Mesenteric fat pad (tissue), 1 donor: ENCODE results near the gene MOB3A. TPM values are rescaled to one million over a fixed set of nuclear protein-coding genes. Genes with fewer than 3 reads are reported as not detected.

Experiments
- DNase-seq: peaks from one replicate; pipeline ENCODE4 v3.0.0-alpha.2; 2020; ENCODE audit warnings: low spot score
- total RNA-seq: library from RNA; stranded (reverse); fragmentation: NEBNext Ultra II Directional; extraction: Animal tissue kit (Norgen Biotek cat#: 25700); gene quantifications from one replicate; pipeline ENCODE4 v1.2.1, GENCODE V29; 2021
- donor health status: DM: yes; HTN: yes; CAD: no.

Gene MOB3A
- total RNA-seq, 1 donor from 2014 or later: 79.4 TPM

DNA sequence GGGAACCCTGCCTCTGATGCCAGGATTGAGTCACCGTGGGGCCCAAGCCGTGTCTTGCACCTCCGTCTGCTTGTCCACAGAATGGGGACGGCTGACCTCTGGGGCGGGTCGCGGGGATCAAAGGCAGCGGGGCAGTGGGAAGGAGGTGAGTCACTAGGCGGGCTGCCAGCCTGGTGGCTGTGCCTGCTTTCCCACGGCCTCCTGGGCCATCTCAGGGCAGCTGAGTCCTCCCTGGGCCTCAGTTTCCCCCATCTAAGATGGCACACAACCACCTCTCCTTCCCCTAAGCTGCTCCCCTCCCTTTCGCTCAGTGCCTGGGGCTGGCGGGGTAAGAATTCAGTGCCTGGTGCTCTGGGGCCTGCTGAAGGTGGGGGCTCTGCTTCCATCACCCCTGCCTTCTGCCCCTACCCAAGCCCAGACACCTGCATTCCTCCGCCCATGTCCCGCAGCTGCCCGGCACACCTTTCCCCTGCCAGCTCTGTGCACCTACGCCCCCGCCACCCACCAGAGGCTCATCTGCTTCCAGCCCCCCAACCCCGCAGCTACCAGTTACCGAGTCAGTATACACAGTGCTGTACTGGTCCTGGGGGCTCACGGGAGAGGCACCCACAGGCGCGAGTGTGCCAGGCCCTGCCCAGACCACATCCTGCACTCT is 48.5 kb downstream of the MOB3A start:
- DNase-seq: no peak

DNA sequence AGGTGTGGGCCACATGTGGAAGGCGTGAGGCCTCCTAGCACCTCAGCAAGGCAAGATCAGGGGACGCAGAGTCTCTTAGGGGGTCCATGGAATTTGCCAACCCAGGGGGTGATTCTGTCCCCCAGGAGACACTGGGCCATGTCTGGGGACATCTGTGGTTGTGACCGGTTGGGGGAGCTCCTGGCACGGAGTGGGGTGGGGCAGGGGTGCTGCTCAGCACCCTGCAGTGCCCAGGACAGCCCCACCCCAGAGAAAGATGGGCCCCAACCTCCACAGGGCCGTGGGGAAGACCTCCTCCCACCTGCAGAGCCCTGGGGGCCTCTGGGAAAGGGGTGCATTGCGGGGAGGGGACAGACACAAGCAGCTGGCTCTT is 49.1 kb downstream of the MOB3A start:
- no peak for DNase-seq

DNA sequence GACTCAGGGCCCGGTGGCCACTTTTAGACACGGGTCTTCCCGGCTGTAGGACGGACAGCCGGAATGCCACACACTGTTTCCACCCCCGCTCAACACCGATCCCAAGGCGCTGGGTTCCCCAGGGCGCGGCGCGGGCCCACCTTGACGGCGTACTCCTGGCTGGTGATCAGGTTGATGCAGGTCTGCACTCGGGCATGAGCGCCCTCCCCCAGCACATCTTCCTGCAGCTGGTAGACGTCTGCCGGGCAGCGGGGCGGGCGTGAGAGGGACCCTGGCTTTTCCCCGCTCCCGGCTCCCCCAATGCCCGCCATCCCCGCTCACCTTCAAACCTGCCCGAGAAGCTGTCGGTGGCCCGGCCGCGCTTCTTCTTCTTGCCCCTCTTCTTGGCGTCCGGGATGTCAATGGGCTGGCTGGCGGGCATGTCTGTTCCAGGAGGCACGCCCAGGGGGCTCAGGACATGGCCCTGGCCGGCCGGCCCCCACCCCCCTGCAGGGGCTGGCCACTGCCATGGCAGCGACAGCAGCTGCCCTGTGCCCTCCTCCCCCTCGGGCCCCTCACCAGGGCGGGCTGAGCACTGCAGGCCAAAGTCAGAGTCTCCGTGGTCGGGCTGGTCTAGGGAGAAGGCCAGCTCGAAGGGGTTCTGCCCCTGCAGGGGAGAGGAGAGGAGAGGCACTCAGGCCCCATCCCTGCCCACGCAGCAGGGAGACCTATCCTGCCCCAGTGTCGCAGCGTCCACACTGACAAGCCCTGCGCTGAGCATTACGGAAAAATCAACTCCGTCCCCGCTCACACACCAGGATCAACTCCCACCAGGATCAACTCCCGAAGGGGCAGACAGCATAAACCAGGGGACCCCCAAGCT is 49.8 kb downstream of the MOB3A start:
- no peak for DNase-seq

DNA sequence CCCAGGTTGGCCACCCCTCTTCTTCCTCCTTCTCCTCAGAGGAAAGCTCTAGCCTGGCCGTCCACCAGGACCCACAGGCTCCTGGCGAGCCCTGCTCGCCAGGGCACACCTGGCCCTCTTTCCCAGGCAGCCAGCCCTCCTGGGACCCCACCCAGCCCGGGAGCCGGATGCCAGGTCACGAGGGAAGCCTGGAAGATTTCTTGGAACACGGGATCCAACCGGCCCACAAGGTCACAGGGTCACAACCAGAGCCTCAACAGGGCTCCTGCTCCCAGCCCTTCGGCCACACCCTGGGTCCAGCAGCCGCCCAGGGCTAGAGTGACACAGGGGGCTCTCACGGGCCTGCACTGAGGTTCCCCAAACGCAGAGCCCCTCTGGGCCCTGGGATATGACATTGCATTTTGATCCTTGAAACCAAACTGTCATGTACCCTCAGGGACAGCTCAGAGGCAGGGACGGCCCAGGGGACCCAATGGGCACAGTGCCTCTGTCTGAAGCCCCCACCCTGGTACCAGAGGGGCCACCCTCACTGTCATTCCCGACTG is 50.6 kb downstream of the MOB3A start:
- no peak for DNase-seq

DNA sequence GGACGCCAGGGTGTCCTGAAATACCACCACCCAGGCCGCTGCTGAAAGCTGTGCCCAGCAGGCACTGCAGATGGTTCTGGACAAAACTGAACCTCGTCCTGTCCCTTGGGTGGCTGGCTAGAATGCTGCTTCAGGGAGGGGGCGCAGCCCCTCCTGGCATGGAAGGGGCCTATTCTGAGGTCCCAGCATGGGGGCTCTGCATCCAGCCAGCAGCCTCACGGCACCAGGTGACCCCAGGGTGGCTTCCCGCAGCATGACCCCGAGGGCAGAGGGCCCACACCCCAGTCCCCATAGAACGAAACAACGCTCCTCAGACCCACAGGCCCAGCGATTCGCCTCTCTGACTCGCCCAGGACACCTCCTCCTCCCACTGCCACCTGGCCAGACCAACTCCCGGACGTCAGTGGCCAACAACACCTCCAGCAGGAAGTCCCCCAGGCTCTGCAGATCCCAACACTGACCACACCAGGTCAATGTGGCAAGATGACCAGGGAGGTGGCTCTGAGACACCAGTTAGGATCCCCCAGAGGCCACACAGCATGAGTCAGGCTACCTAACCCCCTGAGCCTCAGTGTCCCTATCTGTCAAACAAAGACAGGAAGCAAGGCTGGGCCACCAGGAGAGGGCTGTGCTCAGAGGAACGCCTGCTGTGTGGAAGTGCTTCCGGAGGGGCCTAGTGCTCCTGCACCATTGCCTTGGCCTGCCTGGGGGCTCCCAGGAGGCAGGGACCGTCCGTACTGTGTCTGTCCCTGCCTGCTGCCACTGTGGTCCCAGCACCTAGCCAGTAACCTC is 51.2 kb downstream of the MOB3A start:
- no peak for DNase-seq

DNA sequence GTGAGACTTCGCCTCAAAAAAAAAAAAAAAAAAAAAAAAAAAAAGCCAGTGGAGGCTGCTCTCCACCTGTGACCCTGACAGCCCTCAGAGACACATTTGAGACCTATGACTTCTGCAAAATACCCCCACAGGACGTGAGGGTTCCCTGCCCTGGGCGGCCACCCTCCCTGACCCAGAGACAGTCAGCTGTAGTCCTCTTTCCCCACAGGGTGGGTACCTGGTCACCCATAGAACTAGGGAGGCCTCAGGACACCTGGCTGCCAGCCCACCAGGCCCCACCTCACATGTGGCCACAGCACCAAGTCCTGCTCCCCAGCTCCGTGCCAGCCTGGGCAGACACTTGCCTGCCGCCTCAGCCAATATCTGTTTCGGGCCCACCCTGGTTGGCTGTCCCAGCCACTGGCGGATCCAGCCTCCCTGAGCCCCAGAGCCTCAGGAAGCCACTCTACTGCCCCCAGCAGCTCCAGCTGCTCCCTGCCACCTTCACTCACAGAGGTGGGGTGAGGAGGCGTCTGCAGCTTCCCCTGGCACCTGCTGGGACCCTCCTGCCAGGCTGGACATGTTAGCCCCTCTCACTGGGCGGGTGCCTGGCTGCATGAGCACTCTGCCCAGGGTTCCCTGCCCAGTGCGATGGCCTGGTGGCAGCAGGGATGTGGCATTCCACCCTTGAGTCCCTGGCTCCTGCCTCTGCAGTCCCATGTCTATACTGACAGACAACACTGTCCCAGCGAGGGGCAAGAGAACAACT is 52.0 kb downstream of the MOB3A start:
- no peak for DNase-seq

DNA sequence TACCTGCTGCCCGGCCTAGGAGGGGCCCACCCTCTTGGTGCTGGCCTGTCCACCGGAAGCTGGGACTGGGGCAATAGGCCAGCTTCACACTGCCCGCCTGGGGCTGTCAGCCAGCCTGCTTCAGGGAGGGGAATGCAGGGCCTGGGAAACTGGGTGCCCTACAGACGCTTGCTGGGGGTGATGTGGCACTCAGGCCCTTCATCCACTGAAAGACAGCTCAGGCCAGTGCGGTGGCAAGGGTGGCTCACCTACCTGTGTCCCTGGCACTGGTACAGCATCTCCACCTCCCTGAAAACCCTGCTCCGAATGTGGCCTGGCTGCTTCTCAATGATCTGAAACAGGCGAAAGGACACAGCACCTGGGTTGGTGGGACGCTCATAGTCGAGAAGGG is 52.9 kb downstream of the MOB3A start:
- no peak for DNase-seq

DNA sequence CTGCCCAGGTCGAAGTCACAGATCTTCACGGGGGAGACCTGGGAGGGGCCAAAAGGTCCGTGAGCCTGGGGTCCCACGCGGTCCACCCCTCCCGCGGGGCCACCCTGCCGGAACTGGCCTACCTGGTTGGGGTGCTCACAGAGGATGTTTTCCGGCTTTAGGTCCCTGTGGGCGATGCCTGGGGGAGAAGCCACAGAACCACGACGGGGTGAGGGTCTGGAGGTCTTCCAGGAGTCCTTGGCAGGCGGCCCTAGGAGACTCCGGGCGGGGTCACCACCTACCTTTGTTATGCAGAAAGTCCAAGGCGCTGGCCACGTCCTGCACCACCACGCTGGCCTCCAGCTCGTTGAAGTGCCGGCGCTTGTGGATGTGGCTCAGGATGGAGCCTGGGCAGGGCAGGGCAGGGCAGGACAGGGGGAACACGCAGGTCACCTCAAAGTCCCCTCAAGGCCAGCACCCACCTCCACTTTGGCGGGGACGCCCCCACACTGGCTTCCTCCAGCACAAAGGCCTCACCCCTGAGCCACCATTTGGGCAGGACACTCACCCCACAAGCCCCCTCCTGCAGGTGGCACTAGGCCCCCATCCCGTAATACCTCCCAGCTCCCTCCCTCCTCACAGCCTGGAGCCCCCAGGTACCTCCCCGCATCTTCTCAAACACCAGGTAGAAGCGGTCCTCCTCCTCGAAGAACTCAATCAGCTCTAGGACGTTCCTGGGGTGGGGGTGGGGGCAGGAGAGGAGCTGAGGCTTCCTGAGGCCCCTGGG is 53.5 kb downstream of the MOB3A start:
- DNase-seq: no peak

DNA sequence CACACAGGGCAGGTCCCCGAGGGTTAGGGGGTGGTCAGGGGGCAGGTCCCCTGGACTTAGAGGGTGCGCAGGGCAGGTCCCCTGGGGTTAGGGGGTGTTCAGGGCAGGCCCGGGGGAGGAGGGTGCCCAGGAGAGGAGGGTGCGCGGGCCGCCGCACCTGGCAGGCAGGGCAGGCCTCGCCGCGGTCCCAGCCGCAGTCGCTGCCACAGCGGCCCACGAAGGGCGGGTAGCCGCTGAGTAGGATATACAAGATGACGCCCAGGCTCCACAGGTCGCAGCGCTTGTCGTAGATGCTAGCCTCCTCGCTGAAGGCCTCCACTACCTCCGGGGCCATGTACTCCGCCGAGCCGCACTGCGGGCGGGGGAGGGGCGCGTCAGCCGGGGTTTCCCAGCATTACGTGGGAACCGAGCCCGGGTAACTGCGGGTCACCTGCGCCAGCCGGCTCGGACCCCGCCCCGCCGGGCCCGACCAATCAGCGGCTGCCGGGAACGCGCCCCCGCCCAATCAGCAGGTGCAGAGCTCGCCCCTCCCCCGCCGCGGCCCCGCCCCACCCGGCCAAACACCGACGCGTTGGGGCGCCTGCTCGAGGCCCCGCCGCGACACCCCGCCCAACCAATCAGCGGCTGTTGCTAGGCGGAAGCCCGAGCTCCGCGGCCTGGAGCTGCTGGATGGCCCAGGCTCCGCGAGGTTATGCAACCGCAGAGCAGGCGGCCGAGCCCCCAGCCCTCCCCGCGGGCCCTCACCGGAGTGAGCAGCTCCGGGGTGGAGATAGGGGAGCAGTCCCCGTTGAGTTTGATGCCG is 54.2 kb downstream of the MOB3A start:
- peak; percentile 100 for DNase-seq

DNA sequence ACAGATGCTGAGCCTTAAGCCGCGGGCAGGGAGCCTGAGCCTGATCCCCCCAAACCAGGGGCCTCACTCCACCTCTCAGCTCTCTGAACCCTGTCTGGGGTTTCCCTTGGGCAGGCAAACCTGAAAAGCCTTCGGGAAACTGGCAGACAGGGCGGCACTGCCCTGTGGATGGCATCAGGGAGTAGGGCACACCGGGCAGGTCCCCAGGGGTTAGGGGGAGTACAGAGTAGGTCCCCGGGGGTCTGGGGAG is 54.8 kb downstream of the MOB3A start:
- no peak for DNase-seq

DNA sequence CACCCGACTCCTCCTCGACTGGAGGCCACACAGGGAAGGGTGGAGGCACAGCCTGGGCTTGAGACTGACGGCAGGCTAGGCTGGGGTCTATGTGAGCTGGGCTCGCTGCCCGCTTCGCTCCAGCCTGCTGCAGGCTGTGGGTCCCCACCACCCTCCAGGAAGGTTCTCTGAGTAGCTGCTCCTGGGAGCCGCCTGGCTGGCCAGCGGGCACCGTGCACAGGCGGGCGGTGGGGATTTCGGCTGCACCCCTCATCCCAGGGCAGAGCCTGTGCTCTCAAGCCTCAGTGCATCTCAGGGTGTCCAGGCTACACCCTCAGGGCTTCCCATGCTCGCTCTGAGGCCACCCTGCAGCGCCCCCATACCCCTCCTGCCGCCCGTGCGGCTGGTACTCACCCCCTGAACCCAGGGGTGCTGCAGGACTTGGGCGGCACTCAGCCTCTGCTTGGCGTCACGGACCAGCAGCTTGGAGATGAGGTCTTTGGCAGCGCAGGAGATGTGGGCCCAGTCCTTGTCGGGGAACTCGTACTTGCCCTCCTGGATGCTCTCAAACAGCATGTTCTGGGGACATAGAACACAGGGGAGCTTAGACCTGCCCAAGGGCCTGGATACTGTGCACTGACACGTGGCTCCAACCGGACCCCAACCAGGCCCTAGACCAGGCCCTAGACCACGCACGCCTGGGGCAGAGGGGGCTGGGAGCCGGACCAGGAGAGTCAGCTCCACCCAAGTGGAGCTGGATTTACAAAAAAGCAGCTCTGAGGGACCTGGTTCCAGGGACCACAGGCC is 55.3 kb downstream of the MOB3A start:
- no peak for DNase-seq

DNA sequence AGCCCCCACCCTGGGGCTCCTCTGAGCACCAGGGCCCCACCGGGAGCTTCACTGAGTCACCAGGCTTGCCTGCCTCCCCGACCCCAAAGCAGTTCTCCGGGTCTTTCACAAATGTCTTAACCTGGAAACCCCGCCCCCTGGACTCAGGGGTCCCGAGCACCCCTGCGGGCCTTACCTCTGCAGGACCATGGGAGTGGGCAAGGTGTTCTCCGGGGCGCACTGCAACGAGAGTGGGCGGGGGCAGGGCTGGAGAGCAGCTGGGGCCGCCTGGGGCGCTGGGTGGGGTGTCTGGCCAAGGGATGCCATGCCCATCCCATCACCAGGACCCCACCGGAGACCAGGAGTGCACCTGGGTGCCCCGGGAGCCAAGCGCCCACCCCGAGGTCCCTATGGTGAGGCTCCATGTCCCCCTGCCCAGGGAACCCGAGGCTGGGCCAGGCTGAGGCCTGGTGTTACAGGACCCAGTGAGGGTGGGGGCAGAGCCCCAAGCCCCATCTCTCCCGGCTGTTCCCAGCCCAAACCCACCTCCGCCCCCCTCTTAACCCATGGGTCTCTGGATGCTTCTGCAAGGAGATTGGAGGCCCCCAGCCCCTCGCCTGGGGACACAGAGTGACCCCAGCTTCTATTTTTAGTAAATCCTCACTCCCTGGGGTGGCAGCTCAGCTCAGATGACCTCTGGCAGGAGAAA is 56.0 kb downstream of the MOB3A start:
- DNase-seq: no peak

DNA sequence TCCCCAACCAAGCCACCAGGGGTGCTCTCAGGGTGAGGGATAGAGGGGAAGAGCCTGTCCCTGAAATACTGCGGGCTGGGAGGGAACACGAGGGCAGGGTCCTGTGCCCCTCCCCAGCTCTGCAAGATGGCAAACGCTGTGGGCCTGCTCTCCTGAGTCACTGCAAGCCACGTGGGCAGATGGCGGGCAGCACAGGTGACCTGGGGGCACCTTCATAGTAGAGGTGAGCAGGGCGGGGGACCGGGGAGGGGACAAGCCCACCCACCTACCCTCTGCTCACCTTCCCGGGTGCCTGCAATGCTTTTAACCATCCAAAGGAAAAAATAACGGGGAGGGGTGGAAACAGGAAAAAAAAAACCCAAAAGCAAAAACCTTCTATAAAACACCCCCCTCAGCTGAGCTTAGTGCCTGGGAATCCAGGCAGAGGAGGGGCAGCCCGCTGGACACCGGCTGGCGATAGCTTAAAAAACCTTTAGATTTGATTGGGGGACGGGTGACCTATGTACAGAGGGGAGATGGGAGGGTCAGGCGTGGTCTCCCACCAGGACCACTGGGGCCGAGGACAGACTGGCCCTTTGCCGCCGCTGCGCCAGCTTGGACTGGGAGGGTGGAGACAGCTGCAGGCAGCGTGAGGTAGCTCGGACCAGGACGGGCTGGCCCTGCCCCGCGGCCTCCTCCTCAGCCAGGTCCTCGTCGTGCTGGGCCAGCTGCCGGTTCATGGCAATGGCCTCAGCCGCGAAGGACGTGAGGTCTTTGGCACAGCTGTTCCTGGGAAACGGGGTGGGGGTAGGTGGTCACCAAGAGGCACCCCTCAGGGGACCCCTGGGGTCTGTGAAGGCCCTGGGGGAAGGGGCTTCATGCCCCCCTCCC is 56.8 kb downstream of the MOB3A start:
- no peak for DNase-seq

DNA sequence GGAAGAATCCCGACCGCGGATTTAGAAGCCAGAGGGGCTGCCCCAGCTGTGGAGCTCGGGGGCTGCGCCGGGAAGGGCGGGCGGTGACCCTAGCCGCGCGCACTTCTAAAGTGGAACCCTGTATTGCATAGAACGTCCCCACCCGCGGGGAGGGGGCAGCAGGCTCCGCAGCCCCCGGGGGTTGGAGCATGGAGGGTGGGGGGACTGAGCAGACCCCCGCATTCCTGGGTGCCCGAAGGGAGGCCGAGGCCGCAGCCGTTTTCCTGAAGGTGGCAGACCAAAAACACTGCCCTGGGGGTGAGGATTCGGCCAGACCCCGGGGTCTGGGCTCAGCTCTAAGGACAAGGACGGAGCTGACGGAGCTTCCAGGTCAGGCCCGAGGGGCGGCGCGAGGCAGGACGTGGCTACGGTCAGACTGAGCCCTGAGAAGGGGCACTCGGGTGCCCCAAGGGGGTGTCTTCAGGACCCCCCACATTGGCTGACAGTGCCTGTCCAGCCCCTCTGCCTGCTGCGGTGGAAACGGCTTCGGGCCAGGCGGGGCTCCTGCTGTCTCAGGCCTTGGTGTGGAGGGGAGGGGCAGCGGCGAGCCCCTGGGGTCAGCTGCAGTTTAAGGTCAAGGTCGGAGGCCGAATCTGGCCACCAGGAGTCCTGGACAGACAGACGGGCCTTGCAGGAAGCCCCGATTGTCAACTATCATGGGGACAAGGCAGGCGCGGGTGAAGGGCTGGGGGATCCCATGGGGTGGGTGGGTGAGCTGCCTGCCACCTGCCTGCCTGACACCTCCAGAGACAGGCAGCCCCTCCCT is 57.6 kb downstream of the MOB3A start:
- DNase-seq: no peak

DNA sequence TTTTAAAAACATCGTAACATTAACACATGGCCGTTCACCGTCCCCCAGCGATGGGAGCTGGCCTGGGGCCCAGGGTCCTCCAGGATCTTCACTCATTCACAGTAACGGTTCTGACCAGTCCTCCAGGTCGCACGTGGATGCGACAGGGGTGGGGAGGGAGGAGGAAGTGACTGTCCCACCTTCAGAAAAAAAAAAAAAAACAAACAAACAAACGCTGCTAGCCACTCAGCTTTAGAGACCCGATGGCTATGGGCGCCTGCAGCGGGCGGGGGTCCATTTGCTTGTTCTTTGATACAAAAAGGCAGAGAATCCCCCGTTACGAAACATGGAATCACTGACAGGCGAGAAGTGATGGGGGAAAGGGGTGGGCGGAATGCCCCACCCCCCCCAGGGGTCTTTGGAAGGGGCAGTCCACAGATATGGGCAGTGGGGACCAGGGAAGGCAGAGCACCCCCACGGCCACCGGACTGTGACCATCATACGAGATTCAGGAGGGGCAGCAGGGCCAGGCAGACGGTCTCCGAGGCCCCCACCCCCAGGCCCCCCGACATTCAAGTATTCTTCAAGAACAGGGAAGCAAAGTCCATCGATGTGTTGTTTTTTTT is 58.4 kb downstream of the MOB3A start:
- no peak for DNase-seq

DNA sequence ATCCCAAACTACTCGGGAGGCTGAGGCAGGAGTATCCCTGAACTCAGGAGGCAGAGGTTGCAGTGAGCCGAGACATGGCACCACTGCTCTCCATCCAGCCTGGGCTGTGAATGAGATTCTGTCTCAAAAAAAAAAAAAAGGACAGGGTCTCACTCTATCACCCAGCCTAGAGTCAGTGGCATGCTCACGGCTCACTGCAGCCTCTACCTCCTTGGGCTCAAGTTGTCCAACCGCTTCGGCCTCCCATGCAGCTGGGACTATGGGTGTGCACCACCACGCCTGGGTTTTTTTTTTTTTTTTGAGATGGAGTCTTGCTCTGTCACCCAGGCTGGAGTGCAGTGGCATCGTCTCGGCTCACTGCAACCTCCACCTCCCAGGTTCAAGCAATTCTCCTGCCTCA is 59.7 kb downstream of the MOB3A start:
- no peak for DNase-seq
